ENCODE results near the gene DCTPP1. TPM values are rescaled to one million over a fixed set of nuclear protein-coding genes. Genes with fewer than 3 reads are reported as not detected.

DCTPP1 gene
- total and polyA plus RNA-seq, 2 donors (not counting 3 experiments of a cell fraction or from before 2014, with no cell fraction given), result 68.0 to 88.6 TPM

DNA sequence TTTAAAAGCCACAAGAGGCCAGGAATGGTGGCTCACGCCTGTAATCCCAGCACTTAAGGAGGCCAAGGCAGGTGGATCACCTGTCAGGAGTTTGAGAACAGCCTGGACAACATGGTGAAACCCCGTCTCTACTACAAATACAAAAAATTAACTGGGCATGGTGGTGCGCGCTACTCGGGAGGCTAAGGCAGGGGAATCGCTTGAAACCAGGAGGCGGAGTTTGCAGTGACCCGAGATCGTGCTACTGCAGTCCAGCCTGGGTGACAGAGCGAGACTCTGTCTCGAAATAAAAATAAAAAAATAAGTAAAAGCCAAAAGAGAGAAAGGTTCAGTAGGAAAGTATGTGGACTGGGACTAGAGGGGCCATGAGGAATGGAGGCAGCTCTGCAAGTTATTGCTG, 29.6 kb upstream of the DCTPP1 start:
- Histone ChIP-seq H3K9me3 (replicated peaks; ENCODE audit: control insufficient read depth, insufficient read depth, low read length) (no peaks in the 10 kb centered on the region), H3K4me1 (ENCODE audit: control insufficient read depth, extremely low read depth, insufficient read depth, low read length) (no peaks in the 10 kb centered on the region), H3K4me3 (replicated peaks in 1 of 3; ENCODE audit: insufficient read depth in 1 of 3, low read depth in 1 of 3, low read length in 3 of 3) (no peak overlapping the region), H3K9ac (replicated peaks; ENCODE audit: extremely low read depth, insufficient read depth, low read length) (no peak overlapping the region), H3K36me3 (ENCODE audit: control insufficient read depth in 2 of 2, extremely low read depth in 1 of 2, insufficient read depth in 2 of 2, low read length in 2 of 2) (no peaks in the 10 kb centered on the region), H4K20me1 (replicated peaks; ENCODE audit: control insufficient read depth, extremely low read depth, insufficient read depth, low read length) (no peaks in the 10 kb centered on the region), H3K27me3 (ENCODE audit: control insufficient read depth in 2 of 2, insufficient read depth in 2 of 2, low read length in 2 of 2) (peaks cover 0 to 5% of the 10 kb centered on the region in 2 experiments), H3K27ac (ENCODE audit: insufficient read depth, low read depth, low read length) (no peak overlapping the region), H3K79me2 (ENCODE audit: control insufficient read depth, insufficient read depth, low read length) (no peaks in the 10 kb centered on the region), H2AFZ (ENCODE audit: low read depth, low read length) (no peak overlapping the region), H3K4me2 (ENCODE audit: insufficient read depth, low read length) (no peak overlapping the region), H3K9me1 (replicated peaks; ENCODE audit: control insufficient read depth, extremely low read depth, insufficient read depth, low read length) (no peaks in the 10 kb centered on the region)
- no TSS peak for BruUV-seq (replicated peaks)
- no peak for FAIRE-seq
- TF ChIP-seq, protein P1, sequence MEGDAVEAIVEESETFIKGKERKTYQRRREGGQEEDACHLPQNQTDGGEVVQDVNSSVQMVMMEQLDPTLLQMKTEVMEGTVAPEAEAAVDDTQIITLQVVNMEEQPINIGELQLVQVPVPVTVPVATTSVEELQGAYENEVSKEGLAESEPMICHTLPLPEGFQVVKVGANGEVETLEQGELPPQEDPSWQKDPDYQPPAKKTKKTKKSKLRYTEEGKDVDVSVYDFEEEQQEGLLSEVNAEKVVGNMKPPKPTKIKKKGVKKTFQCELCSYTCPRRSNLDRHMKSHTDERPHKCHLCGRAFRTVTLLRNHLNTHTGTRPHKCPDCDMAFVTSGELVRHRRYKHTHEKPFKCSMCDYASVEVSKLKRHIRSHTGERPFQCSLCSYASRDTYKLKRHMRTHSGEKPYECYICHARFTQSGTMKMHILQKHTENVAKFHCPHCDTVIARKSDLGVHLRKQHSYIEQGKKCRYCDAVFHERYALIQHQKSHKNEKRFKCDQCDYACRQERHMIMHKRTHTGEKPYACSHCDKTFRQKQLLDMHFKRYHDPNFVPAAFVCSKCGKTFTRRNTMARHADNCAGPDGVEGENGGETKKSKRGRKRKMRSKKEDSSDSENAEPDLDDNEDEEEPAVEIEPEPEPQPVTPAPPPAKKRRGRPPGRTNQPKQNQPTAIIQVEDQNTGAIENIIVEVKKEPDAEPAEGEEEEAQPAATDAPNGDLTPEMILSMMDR (IDR thresholded peaks at IDR 0.05; ENCODE audit: extremely low read depth in 1 of 2, insufficient read depth in 1 of 2, low read depth in 1 of 2, low read length in 2 of 2), result no peak
- TF ChIP-seq MYC (IDR thresholded peaks at IDR 0.05; ENCODE audit: low read depth, low read length), result no peak
- TF ChIP-seq FOS (IDR thresholded peaks at IDR 0.05; ENCODE audit: borderline replicate concordance, insufficient read depth, low read length), result no peak
- TF ChIP-seq GATA2 (IDR thresholded peaks at IDR 0.05; ENCODE audit: insufficient read depth, insufficient read length, low read depth, low read length), result no peak
- no peak for TF ChIP-seq POLR2A (IDR thresholded peaks at IDR 0.05; ENCODE audit: low read depth, low read length)
- TF ChIP-seq POLR2AphosphoS5 (IDR thresholded peaks at IDR 0.05; ENCODE audit: insufficient read depth, low read depth, low read length), result no peak
- TF ChIP-seq EZH2 (IDR thresholded peaks at IDR 0.05; ENCODE audit: borderline replicate concordance, low read depth, low read length, severe bottlenecking), result no peak
- TF ChIP-seq, protein P2, sequence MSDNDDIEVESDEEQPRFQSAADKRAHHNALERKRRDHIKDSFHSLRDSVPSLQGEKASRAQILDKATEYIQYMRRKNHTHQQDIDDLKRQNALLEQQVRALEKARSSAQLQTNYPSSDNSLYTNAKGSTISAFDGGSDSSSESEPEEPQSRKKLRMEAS (IDR thresholded peaks at IDR 0.05; ENCODE audit: insufficient read depth, insufficient read length), result no peak
- dilution Hi-C loops (cut with MboI; ENCODE audit: extremely low pct_ligation_motif_present, low sequenced_read_pairs) (no loop called here), intact Hi-C loops (cut with micrococcal nuclease) (loop anchor here (5.0 kb wide), 1 partner anchor 58 kb away; no protein-coding TSS in a partner anchor)
- no peak for DNase-seq (ENCODE audit: low read depth, low spot score)
- POLR2A ChIA-PET, result no interaction called here
- CTCF ChIA-PET, result interaction anchor here (0.6 to 1.4 kb wide), 2 partner anchors 12 to 30 kb away, joined by 3 to 4 read pairs; partner anchors contain the start of gene DCTPP1

All from endothelial cell of umbilical vein (primary cell).